Liver (tissue), 9 donors: ENCODE data around the gene BET1. TPM values are rescaled to one million over a fixed set of nuclear protein-coding genes. Genes with fewer than 3 reads are reported as not detected.

ENCODE experiments used
- DNase-seq: peaks from one replicate; pipeline ENCODE4 v3.0.0-alpha.2; 2017; ENCODE audit warnings: low spot score
- H3K27ac ChIP-seq, 2 donors: one replicate each; pipeline ENCODE4 v1.7.0; 2013; ENCODE audit warnings: inconsistent platforms in 2 of 2, low read length in 2 of 2, control low read depth in 1 of 2, low read depth in 1 of 2, mild to moderate bottlenecking in 1 of 2
- H3K27me3 ChIP-seq, 4 donors: one replicate each; pipeline versions ENCODE4 v1.6.1 to v1.7.0; 2013; ENCODE audit warnings: low read length in 3 of 4, inconsistent platforms in 1 of 4, mild to moderate bottlenecking in 1 of 4, moderate library complexity in 1 of 4; ENCODE audit not compliant: control insufficient read depth in 4 of 4, insufficient read depth in 4 of 4
- H3K36me3 ChIP-seq, 4 donors: one replicate each; pipeline versions ENCODE4 v1.6.1 to v1.7.0; 2013; ENCODE audit warnings: low read length in 3 of 4, mild to moderate bottlenecking in 3 of 4, low read depth in 1 of 4, moderate library complexity in 1 of 4; ENCODE audit not compliant: control insufficient read depth in 4 of 4, insufficient read depth in 3 of 4
- H3K4me1 ChIP-seq, 4 donors: one replicate each; pipeline versions ENCODE4 v1.6.1 to v1.7.0; 2013; ENCODE audit warnings: low read length in 3 of 4, mild to moderate bottlenecking in 3 of 4, moderate library complexity in 1 of 4; ENCODE audit not compliant: control insufficient read depth in 4 of 4, insufficient read depth in 4 of 4
- H3K4me3 ChIP-seq, 3 donors: one replicate each; pipeline versions ENCODE4 v1.6.1 to v1.7.0; 2013; ENCODE audit warnings: low read length in 3 of 3, control low read depth in 1 of 3, low read depth in 1 of 3, mild to moderate bottlenecking in 1 of 3
- H3K9ac ChIP-seq, 2 donors: one replicate each; pipeline ENCODE4 v1.7.0; 2013; ENCODE audit warnings: low read length in 2 of 2, mild to moderate bottlenecking in 2 of 2, moderate library complexity in 2 of 2, control low read depth in 1 of 2, low read depth in 1 of 2
- H3K9me3 ChIP-seq, 4 donors: one replicate each; pipeline versions ENCODE4 v1.6.1 to v1.7.0; 2013; ENCODE audit warnings: low read length in 3 of 4; ENCODE audit not compliant: control insufficient read depth in 4 of 4
- ATF3 ChIP-seq: IDR thresholded peaks from 2 replicates; pipeline ENCODE4 v1.6.1; 2016; ENCODE audit warnings: antibody characterized with exemption
- CTCF ChIP-seq: fragments of 150-350 bp; IDR thresholded peaks from 2 replicates; pipeline ENCODE4 v1.5.1; 2017; ENCODE audit warnings: improper control_type of control experiment, low read depth, low read length; ENCODE audit not compliant: missing input control
- EGR1 ChIP-seq, 2 donors: IDR thresholded peaks; 2 replicates each; pipeline ENCODE4 v1.6.1; 2016 to 2018; ENCODE audit warnings: antibody characterized with exemption in 2 of 2, low read depth in 2 of 2
- FOXA1 ChIP-seq: IDR thresholded peaks from 2 replicates; pipeline ENCODE4 v1.6.1; 2016; ENCODE audit warnings: antibody characterized with exemption
- FOXA2 ChIP-seq: IDR thresholded peaks from 2 replicates; pipeline ENCODE4 v1.6.1; 2016; ENCODE audit warnings: antibody characterized with exemption
- GABPA ChIP-seq, 2 donors: IDR thresholded peaks in 1 of 2; conservative IDR thresholded peaks in 1 of 2; 2 replicates each; pipeline ENCODE4 v1.6.1; 2016; ENCODE audit warnings: antibody characterized with exemption in 2 of 2, mild to moderate bottlenecking in 1 of 2, moderate library complexity in 1 of 2
- HNF4A ChIP-seq, 2 donors: conservative IDR thresholded peaks; 2 replicates each; pipeline ENCODE4 v1.6.1; 2016; ENCODE audit warnings: antibody characterized with exemption in 2 of 2, mild to moderate bottlenecking in 2 of 2
- HNF4G ChIP-seq: IDR thresholded peaks from 2 replicates; pipeline ENCODE4 v1.6.1; 2016; ENCODE audit warnings: antibody characterized with exemption
- JUND ChIP-seq, 2 donors: IDR thresholded peaks; 2 replicates each; pipeline ENCODE4 v1.6.1; 2016; ENCODE audit warnings: antibody characterized with exemption in 2 of 2
- MAX ChIP-seq: IDR thresholded peaks from 2 replicates; pipeline ENCODE4 v1.6.1; 2016; ENCODE audit warnings: antibody characterized with exemption
- NR2F2 ChIP-seq: IDR thresholded peaks from 2 replicates; pipeline ENCODE4 v1.6.1; 2016; ENCODE audit warnings: antibody characterized with exemption
- RAD21 ChIP-seq, 2 donors: IDR thresholded peaks; 2 replicates each; pipeline ENCODE4 v1.6.1; 2016; ENCODE audit warnings: antibody characterized with exemption in 2 of 2, mild to moderate bottlenecking in 2 of 2
- RXRA ChIP-seq, 2 donors: IDR thresholded peaks; 2 replicates each; pipeline ENCODE4 v1.6.1; 2017 to 2018; ENCODE audit warnings: antibody characterized with exemption in 2 of 2, mild to moderate bottlenecking in 1 of 2
- SP1 ChIP-seq: IDR thresholded peaks from 2 replicates; pipeline ENCODE4 v1.6.1; 2018; ENCODE audit warnings: antibody characterized with exemption, mild to moderate bottlenecking
- TAF1 ChIP-seq: conservative IDR thresholded peaks from 2 replicates; pipeline ENCODE4 v1.6.1; 2016; ENCODE audit warnings: antibody characterized with exemption, mild to moderate bottlenecking
- YY1 ChIP-seq: IDR thresholded peaks from 2 replicates; pipeline ENCODE4 v1.6.1; 2016; ENCODE audit warnings: antibody characterized with exemption, mild to moderate bottlenecking
- ZBTB33 ChIP-seq: IDR thresholded peaks from 2 replicates; pipeline ENCODE4 v1.6.1; 2016; ENCODE audit warnings: antibody characterized with exemption
- WGBS: extraction: QIAGEN DNeasy Blood & Tissue Kit; methylation state at CpG from one replicate; pipeline ENCODE4 v1.1.7; 2013; 5-methylcytosine and 5-hydroxymethylcytosine counted together
- polyA plus RNA-seq, 2 donors: library from polyadenylated mRNA; stranded (reverse) in 1 of 2; unstranded in 1 of 2; fragments of 200-250 nt in 1 of 2; fragments of >200 nt in 1 of 2; fragmentation: Nextera tagmentation in 1 of 2; extraction: Ambion mirVana in 1 of 2; gene quantifications; one replicate each; pipeline versions ENCODE4 v1.2.1 to v1.2.3, GENCODE V29; 2013 to 2015
- total RNA-seq, 2 donors: library from RNA; depleted of rRNA; stranded (reverse); fragments of >200 nt; gene quantifications; one replicate each; pipeline ENCODE4 v1.2.3, GENCODE V29; 2014
- TF ChIP-seq, protein P1 (sequence below): IDR thresholded peaks from 2 replicates; pipeline ENCODE4 v1.6.1; 2016; ENCODE audit warnings: antibody characterized with exemption, mild to moderate bottlenecking
- donor health status: healthy.
- donor health status: healthy.
- donor health status: healthy.
- donor health status: healthy.
- donor health status: healthy.

Gene BET1
- total and polyA plus RNA-seq, 4 donors: 12.7 to 23.9 (median 16.2) TPM

- no peak overlapping the region for H3K9ac ChIP-seq
- H3K4me3 ChIP-seq: no peak overlapping the region
- TF ChIP-seq CTCF (no peak), SP1 (no peak), HNF4G (no peak), NR2F2 (no peak), GABPA (IDR thresholded peaks at IDR 0.05 in 1 of 2, conservative IDR thresholded peaks at IDR 0.05 in 1 of 2) (no peak), MAX (no peak), HNF4A (conservative IDR thresholded peaks at IDR 0.05) (no peak), EGR1 (IDR thresholded peaks at IDR 0.05; ENCODE audit: low read depth in 2 of 2) (no peak), ATF3 (no peak), JUND (IDR thresholded peaks at IDR 0.05) (no peak), YY1 (no peak), FOXA2 (no peak)
- TF ChIP-seq, protein P1, sequence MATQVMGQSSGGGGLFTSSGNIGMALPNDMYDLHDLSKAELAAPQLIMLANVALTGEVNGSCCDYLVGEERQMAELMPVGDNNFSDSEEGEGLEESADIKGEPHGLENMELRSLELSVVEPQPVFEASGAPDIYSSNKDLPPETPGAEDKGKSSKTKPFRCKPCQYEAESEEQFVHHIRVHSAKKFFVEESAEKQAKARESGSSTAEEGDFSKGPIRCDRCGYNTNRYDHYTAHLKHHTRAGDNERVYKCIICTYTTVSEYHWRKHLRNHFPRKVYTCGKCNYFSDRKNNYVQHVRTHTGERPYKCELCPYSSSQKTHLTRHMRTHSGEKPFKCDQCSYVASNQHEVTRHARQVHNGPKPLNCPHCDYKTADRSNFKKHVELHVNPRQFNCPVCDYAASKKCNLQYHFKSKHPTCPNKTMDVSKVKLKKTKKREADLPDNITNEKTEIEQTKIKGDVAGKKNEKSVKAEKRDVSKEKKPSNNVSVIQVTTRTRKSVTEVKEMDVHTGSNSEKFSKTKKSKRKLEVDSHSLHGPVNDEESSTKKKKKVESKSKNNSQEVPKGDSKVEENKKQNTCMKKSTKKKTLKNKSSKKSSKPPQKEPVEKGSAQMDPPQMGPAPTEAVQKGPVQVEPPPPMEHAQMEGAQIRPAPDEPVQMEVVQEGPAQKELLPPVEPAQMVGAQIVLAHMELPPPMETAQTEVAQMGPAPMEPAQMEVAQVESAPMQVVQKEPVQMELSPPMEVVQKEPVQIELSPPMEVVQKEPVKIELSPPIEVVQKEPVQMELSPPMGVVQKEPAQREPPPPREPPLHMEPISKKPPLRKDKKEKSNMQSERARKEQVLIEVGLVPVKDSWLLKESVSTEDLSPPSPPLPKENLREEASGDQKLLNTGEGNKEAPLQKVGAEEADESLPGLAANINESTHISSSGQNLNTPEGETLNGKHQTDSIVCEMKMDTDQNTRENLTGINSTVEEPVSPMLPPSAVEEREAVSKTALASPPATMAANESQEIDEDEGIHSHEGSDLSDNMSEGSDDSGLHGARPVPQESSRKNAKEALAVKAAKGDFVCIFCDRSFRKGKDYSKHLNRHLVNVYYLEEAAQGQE: no peak
- H3K27me3 ChIP-seq: no peaks in the 10 kb centered on the region
- H3K36me3 ChIP-seq: no peaks in the 10 kb centered on the region
- H3K4me1 ChIP-seq: no peaks in the 10 kb centered on the region
- 89% methylated on average over 3 of the region's 3 CpGs for WGBS
- H3K27ac ChIP-seq: no peak overlapping the region
- no peaks in the 10 kb centered on the region for H3K9me3 ChIP-seq
- DNase-seq: no peak
These were observed 43.2 kb downstream of the BET1 start for GRCh38 chr7:93960986-93961385.

- DNase-seq: no peak
- WGBS: 91% methylated on average over 3 of the region's 3 CpGs
- Histone ChIP-seq H3K27me3 (no peaks in the 10 kb centered on the region), H3K4me3 (no peak overlapping the region), H3K36me3 (no peaks in the 10 kb centered on the region), H3K9me3 (no peaks in the 10 kb centered on the region), H3K4me1 (no peaks in the 10 kb centered on the region), H3K27ac (no peak overlapping the region), H3K9ac (no peak overlapping the region)
- TF ChIP-seq ZBTB33 (no peak), MAX (no peak), SP1 (no peak), ATF3 (no peak), JUND (IDR thresholded peaks at IDR 0.05) (no peak), FOXA1 (no peak), RXRA (IDR thresholded peaks at IDR 0.05) (no peak), YY1 (no peak), TAF1 (no peak), GABPA (IDR thresholded peaks at IDR 0.05 in 1 of 2, conservative IDR thresholded peaks at IDR 0.05 in 1 of 2) (no peak), RAD21 (IDR thresholded peaks at IDR 0.05) (no peak), HNF4G (no peak), HNF4A (conservative IDR thresholded peaks at IDR 0.05) (no peak), FOXA2 (no peak), EGR1 (IDR thresholded peaks at IDR 0.05; ENCODE audit: low read depth in 2 of 2) (no peak), NR2F2 (no peak)
- TF ChIP-seq, protein P1: no peak
These were observed 45.5 kb downstream of the BET1 start for GRCh38 chr7:93958651-93959050.
